NCI-H345 treated with DMSO at 0.1 percent for 48 hours (cell line): Measurements from ENCODE around the gene PSPN.
"Not testable (repeated sequence)": the region's sequence is repeated elsewhere in the genome, so short reads cannot be mapped to it uniquely, and the experiment has no call there.

Experiments used
- DNase-seq: peaks from one replicate; lab custom pipeline; 2025; ENCODE audit not compliant: unreplicated experiment; lab: John Stamatoyannopoulos, UW

PSPN gene

DNA sequence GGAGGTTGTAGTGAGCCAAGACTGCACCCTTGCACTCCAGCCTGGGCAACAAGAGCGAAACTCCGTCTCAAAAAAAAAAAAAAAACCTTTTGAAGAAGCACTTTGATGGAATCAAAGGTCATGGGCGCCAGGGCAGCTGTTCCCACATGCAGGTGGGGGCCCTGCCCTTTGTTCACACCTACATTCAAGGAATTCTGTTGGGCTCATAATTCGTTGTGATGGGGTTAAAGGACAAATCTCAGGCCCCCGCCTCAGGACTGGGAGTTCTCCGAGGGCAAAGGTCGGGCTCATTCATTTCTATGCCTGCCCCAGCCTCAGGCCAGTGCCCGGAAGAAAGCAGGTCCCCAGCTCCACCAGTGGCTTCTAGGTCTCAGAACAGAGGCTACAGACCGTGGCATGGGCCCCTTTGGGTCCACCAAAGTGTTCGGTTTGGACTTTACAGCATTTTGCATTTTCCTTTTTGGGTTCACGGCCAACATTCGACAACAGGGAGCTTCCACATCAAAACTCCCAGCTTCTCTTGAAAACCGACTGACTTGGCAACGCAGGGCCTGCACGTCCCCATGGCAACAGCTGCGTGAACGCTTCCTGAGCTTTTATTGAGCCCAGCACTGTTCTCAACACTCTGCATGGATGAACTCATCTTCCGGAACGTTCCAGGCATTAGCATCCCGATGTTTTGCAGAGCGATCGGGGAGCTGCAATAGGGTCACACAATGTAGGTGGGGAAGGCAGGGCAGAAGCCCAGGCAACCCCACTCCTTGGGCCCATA is 27.3 kb upstream of the PSPN start:
- DNase-seq: no peak

- no peak for DNase-seq
Observed at GRCh38 chr19:6402058-6402457, 26.3 kb upstream of the PSPN start.

DNA sequence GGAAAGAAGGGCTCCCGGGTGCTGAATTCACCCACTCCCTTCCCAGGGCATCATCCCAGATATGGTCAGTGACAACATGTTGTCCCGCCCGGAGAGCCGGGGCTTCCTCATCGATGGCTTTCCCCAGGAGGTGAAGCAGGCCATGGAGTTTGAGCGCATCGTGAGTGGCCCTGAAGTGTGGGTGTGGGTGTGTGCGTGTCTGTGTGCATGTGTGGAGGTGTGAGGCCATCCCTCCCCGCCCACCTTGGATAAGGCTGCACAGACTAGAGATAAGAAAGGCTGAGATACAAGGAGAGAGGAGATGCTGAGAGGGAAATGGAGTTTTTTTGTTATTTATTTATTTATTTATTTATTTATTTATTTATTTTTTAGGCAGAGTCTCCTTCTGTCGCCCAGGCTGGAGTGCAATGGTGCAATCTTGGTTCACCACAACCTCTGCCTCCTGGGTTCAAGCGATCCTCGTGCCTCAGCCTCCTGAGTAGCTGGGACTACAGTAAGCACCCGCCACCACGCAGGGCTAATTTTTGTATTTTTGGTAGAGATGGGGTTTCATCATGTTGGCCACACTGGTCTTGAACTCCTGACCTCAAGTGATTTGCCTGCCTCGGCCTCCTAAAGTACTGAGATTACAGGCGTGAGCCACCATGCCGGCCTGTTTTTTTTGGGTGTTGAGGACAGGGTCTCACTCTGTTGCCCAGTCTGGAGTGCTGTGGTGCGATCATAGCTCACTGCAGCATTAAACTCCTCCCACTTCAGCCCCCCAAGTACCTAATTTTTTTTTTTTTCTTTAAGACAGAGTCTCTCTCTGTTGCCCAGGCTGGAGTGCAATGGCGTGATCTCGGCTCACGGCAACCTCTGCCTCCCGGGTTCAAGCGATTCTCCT is 24.6 kb upstream of the PSPN start:
- DNase-seq: not testable (repeated sequence)

- DNase-seq: no peak
Observed at GRCh38 chr19:6396305-6396704, 20.6 kb upstream of the PSPN start.

DNA sequence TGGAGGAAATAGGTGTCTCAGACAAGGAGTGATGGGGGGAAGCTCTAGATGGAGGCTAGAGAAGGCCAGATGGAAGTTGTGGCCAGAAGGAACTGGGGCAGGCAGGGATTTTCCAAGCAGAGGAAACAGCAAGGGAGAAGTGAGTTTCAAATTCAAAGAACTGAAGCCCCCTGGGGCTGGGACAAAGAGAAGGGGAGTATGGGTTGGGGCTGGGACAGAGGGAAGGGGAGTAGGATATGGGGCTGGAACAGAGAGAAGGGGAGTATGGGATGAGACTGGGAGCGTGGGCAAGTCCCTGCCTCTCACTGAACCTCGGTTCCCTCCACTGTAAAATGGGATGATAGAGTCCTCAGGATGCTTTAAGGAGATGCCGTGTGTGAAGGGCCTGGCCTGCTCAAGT is 19.1 kb upstream of the PSPN start:
- no peak for DNase-seq

DNA sequence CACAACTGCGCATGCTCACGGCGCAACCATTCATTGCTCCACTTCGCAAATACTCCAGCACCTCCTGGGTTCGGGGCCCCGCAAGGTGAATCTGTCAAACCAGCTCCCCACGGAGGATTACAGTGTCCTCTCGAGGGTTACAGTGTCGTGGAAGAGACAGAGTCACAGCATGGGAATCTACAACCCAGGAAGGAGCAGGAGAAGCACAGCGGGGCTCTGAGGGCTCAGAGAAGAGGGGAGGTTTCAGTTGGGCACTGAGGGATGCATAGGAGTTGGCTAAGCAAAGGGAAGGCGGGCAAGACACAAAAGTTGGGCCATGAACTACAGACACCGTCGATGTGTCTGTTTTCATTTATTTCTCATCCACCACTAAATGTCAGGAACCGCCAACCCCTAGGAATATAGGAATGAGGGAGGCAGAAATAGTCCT is 18.3 kb upstream of the PSPN start:
- DNase-seq: no peak

GRCh38 chr19:6393074-6393982 is 17.6 kb upstream of the PSPN start, which contains the start of gene GTF2F1:
GTF2F1 (minus strand) TSS chr19:6393164; CDS start chr19:6392995, 169 bp downstream.
- peak; percentile 97 for DNase-seq

DNA sequence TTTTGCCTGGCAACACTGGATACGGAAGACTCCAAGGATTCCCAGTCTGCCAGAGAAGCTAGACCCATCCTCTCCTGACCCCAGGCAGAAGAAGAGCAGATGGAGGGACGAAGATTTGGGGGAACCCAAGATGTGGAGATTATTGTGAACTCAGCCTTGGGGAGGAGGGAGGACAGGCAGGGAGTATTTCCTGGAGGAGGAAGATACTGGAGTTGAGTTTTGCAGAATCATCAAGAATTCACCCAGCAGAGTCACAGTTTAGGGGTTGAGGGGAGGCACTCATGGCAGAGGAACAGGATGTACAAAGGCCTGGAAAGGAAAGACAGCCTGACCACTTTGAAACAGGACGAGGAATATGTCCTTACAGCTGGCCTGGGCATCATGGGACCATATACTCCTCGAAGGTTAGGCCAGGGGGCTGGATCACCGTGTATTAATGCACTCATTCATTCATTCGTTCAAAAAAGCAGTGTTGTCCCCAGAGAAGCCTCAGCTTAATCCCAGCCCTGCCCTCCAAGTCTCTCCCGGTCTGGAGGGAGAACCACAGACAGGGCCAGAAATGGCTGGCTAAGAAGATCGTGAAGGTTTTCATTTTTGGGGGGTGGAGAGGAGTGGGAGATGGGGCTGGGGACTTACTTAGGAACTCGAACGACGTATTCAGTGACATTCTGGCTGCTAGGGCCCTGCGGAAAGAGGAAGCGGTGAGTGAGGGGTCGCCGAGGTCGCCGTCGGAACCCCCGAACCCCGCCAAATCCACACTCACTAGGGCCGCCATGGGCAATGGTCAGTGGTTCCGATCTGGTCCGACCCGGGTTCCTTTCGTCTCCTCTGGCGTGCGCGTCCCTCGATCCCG is 16.7 kb upstream of the PSPN start:
- no peak for DNase-seq

GRCh38 chr19:6387372-6387771 is 11.6 kb upstream of the PSPN start:
- DNase-seq: no peak

GRCh38 chr19:6384381-6384780 is 8.6 kb upstream of the PSPN start:
- DNase-seq: no peak

DNA sequence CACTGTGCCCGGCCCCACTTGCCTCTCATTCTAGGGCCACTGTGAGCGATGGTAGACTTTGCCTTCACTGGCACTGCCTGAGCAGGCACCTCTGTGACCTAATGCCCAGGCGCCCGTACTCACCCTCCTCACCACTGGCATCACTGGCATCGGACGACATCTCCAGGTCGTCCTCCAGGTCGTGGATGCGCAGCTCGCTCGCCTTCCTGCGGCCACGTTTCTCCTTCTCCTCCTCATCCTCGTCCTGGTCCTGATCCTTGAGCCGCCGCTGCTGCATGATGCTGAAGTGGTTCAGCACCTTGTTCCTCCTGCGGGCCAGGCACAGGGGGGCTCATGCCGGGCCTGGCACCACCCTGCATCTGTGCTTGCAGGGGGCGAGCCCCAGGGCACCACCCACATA is 7.5 kb upstream of the PSPN start:
- no peak for DNase-seq

DNA sequence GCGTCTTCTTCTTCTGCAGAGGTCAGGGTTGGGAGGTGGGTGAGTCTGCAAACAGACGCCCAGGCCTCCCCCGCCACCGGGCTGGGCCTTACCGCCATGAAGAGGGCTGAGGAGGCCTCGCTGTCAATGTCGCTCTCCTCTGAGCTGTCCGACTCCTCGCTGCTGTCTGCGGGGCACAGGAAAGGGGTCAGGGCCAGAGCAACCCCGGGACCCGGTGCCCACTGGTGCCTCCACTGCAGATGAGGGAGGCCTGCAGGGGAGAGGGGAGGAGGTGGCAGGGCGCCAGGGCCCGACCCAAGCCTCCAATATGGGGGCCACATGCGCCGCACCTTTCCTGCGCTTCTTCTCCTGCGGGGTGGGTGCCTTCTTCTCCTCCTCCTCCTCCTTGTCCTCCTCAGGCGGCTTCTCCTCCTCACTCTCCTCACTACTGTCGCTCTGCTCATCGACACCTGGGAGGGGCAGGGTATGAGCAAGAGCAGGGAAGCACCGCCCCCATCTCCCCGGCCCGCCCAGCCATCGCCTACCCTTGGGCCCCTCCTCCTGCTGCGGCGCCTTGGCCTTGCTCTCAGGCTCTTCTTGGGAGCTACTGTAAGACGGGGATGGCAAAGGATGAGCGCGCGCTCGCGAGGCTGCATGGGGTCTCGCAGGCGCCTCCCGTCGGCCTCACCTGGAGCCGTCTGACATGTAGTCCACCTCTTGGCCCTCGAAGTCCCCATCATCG is 5.5 kb upstream of the PSPN start:
- no peak for DNase-seq

GRCh38 chr19:6379744-6380143 is 4.0 kb upstream of the PSPN start:
- DNase-seq: no peak

GRCh38 chr19:6378486-6378885 is 2.8 kb upstream of the PSPN start:
- DNase-seq: no peak

DNA sequence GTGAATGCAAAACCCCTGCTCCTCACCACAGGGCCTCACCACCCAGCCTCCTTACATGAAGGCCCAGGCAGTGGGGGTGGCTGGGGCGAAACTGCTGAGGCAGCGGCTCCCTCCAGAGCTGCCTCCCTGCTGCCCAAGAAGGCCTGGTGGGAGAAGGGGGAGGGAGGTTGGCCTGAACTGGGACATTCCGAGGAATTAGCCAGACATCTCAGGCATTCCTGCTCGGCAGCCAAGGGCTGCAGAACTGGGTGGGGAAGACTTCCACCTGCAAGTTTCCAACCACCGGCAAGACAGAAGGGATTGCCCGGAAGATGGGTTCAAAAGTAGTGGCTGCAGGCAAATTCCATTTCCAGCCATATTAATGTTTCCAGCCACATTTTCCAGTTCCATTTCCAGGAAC is 2.3 kb upstream of the PSPN start:
- DNase-seq: no peak

DNA sequence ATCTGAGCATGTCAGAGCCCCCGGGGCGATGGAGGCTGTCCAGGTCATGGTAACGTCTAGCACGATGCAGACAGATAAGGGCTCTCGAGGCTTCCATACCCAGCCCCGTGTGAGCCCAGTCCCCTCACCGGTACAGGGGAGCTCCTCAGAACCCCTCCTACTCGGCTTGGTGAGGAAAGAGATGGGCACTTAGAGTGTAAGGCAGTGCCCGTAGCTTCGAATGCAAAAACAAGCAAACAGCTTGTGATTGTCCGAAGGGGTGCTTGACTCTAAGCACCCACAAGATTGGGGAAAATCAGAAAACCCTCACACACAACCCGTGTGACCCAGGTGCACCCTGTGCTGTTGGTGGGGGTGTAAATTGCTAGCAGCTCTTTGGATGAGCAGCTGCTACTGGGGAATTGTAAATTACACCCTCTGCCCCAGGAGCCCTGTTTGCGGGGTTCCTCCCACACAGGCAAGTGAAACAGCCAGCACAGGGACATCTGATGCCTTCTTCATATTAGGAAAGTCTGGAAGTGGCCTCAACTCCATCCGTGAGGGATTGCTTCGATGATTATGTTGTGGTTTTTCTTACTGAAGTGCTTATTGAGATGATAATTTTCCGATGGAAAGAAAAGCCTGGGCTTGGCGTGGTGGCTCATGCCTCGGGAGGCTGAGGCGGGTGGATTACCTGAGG is 918 bp upstream of the PSPN start:
- no peak for DNase-seq

GRCh38 chr19:6374711-6375410 is 872 bp downstream of the PSPN start:
- DNase-seq: no peak

DNA sequence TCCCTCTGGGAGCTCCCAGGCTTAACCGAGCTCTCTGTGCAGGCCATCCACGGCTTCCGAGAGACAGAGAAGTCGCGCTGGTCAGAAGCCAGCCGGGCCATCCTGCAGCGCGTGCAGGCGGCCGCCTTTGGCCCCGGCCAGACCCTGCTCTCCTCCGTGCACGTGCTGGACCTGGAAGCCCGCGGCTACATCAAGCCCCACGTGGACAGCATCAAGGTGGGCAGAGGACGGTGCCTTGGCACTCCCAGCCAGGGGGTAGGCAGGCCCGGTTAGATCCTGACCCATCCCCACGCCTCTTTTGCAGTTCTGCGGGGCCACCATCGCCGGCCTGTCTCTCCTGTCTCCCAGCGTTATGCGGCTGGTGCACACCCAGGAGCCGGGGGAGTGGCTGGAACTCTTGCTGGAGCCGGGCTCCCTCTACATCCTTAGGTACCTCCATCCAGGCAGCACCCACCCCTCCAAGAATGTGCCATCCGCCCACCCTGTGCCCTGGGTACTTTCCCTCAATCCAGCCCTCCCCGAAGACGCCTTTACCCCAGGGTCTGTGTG is 1.5 kb downstream of the PSPN start:
- no peak for DNase-seq
